ENCODE data around the gene ULK3.

The ULK3 gene

DNA sequence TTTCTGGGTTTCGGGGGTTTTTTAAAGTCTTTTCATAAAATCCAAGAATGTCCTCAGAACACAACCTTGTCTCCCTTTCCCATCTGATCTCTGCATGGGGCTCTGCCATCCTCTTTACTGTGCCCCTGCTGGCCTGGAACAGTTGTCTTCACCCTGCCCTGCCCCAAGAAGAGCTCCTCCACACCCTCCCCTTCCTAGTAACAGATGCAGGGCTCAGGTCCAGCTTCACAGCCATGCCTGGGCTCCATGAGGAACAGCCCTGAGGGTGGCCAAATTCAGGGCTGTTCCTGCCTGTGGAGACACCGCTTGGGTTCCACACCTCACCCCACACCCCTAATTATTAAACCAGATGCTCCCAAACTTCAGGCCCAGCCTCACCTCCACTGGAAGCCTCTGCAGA lies 12.9 kb upstream of the ULK3 start:
- DNase-seq (ENCODE audit: extremely low read depth, low read depth): no peak
- TF ChIP-seq, protein P1, sequence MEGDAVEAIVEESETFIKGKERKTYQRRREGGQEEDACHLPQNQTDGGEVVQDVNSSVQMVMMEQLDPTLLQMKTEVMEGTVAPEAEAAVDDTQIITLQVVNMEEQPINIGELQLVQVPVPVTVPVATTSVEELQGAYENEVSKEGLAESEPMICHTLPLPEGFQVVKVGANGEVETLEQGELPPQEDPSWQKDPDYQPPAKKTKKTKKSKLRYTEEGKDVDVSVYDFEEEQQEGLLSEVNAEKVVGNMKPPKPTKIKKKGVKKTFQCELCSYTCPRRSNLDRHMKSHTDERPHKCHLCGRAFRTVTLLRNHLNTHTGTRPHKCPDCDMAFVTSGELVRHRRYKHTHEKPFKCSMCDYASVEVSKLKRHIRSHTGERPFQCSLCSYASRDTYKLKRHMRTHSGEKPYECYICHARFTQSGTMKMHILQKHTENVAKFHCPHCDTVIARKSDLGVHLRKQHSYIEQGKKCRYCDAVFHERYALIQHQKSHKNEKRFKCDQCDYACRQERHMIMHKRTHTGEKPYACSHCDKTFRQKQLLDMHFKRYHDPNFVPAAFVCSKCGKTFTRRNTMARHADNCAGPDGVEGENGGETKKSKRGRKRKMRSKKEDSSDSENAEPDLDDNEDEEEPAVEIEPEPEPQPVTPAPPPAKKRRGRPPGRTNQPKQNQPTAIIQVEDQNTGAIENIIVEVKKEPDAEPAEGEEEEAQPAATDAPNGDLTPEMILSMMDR (IDR thresholded peaks at IDR 0.05; ENCODE audit: low read depth, low read length): no peak

DNA sequence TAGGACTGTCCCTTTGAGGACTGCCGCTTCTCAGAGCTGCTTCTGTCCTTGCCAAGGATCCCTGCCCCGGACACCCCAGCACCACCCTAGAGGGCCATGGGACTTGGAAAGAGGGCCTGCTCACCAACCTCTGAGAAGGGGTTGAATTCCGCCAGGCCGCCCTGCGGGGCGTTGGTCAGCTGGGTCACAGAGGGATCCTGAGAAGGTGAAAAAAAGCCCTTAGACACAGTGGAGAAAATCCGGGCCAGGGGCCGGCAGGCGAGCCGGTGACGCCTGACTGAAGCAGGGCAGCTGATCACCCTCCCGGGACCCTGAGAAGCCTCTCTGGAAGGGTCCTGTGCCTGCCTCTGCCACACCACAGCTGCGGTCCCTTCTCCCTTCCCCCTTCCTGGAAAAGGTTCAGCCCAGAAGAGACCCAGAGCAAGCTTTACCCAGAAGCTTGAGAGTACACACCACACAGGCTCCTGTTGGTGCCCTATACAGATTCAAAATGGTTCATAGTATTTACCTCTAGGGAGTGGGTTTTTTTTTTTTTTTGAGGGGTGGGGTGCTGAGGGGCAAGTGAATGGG lies 11.6 kb upstream of the ULK3 start:
- DNase-seq (ENCODE audit: extremely low read depth, low read depth): no peak
- TF ChIP-seq, protein P1 (IDR thresholded peaks at IDR 0.05; ENCODE audit: low read depth, low read length): no peak

DNA sequence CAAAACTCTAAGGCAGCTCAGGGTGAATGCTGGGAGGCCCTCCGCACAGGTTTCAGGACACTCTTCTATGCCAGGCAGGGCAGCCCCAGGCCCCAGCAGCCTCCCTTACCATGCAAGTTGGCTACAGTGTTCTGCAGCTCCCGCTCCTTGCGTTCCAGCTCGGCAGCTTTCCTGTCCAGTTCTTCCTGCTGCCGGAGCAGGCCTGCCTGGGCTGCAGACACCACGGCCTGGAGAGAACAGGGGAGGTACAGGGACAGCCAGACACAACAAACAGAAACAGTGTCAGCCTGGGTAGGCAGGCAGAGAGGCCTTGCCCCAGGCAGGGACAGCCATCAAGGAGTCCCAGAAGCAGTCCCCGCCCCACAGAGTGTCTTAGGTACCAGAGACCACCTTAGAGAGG lies 9.0 kb upstream of the ULK3 start:
- TF ChIP-seq, protein P1 (IDR thresholded peaks at IDR 0.05; ENCODE audit: low read depth, low read length): no peak
- no peak for DNase-seq (ENCODE audit: extremely low read depth, low read depth)

DNA sequence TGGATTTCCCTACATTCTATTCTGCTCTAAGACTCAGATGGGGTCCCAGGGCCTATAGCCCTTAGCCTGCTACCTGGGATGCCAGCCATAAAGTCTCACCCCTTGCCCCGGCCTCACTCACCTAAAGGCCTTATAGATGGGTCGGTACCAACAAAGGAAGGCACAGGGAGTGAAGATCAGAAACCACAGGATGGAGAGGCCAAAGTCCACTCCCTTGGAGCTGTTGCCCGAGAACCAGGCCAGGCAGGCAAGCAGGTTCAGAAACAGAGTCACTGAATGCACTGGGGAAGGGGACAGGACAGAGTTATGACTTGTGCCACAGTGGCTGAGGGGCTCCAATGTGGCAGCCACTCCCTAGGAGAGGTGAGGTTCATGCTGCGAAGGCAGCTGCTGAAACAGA lies 7.4 kb upstream of the ULK3 start:
- TF ChIP-seq, protein P1 (IDR thresholded peaks at IDR 0.05; ENCODE audit: low read depth, low read length): no peak
- no peak for DNase-seq (ENCODE audit: extremely low read depth, low read depth)

DNA sequence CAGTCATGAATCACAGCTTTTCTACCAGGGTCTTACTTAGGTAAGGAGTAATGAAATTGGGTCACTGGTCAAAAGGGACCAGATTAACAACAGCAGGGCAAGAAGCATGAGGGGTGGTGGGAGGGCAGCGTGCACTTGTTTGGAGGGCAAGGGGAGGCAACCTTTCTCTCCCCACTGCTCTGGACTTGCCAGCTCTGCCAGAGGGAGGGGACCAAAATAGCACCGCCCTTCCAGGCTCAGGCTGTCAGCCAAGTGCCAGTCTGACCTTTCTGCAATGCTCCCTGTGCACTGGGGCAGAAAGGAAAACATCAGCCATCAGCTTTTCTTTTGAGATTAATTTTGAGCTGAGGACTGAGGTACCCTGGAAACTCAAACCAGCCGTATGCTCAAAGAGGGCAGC lies 4.5 kb upstream of the ULK3 start:
- TF ChIP-seq, protein P1 (IDR thresholded peaks at IDR 0.05; ENCODE audit: low read depth, low read length): no peak
- no peak for DNase-seq (ENCODE audit: extremely low read depth, low read depth)

DNA sequence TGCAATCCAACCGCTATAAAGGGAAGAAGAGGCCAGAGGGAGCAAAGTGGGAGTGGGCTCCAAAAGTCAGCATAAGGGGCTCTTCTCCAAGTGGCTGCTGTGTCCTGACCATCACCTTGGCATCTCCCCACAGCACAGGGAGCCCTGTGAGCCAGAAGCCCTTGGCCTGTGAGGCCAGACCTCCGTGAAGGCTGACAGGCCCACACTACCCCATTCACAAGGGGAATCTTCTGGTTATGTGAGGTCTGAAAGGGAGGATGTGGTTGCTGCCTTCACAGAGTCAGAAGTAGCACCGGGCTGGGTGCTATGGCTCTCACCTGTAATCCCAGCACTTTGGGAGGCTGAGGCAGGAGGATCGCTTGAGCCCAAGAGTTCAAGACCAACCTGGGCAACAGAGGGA lies 2.6 kb upstream of the ULK3 start:
- TF ChIP-seq, protein P1 (IDR thresholded peaks at IDR 0.05; ENCODE audit: low read depth, low read length): no peak
- DNase-seq (ENCODE audit: extremely low read depth, low read depth): no peak

DNA sequence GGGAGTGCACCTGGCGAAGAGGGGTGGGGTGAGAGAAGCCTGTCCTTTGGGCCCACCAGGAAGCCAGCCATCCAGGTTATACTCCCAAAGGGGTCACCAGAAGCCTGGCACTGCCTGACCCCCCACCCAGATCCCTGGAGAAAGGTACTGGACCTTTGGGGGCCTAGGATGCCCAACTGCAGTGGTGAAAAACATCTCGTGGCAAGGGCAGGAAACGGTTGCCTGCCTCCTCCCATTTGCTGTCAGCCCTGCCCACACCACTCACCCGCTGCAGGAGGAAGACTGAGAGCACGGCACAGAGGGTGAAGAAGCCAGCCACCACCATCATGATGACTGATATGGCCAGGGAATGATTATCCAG lies 2.2 kb upstream of the ULK3 start:
- DNase-seq (ENCODE audit: extremely low read depth, low read depth): no peak
- TF ChIP-seq, protein P1 (IDR thresholded peaks at IDR 0.05; ENCODE audit: low read depth, low read length): no peak
